K562 (cell line): ENCODE measurements around the gene VDAC2. TPM values are rescaled to one million over a fixed set of nuclear protein-coding genes. Genes with fewer than 3 reads are reported as not detected.

Source experiments
- BRCA1 ChIP-seq, 2 experiments: fragments of 450-650 bp in 1 of 2; sonication (generic) in 1 of 2; formaldehyde crosslinking in 1 of 2; IDR thresholded peaks; 2 replicates each; pipeline versions ENCODE4 v1.5.0 to v1.6.1; 2017 to 2020; ENCODE audit warnings: mild to moderate bottlenecking in 1 of 2, missing genetic modification reagents in 1 of 2
- CBFB ChIP-seq: sonication (generic); formaldehyde crosslinking; IDR thresholded peaks from 2 replicates; pipeline ENCODE4 v1.4.0; 2020; ENCODE audit warnings: mild to moderate bottlenecking, missing genetic modification reagents
- CXXC5 ChIP-seq: fragments of 250-450 bp; sonication (Bioruptor Pico); IDR thresholded peaks from 2 replicates; pipeline ENCODE4 v1.8.0; 2022; ENCODE audit warnings: inconsistent platforms, mild to moderate bottlenecking, moderate library complexity
- DNMT1 ChIP-seq: fragments of 450-650 bp; IDR thresholded peaks from 2 replicates; pipeline ENCODE4 v1.6.1; 2016; ENCODE audit warnings: antibody characterized with exemption, mild to moderate bottlenecking
- FOXP1 ChIP-seq: sonication (generic); formaldehyde crosslinking; IDR thresholded peaks from 2 replicates; pipeline ENCODE4 v1.8.0; 2022; ENCODE audit warnings: mild to moderate bottlenecking, missing genetic modification reagents
- KDM5B ChIP-seq: fragments of 200-600 bp; sonication (generic); IDR thresholded peaks from 2 replicates; pipeline ENCODE4 v1.6.1; 2012; ENCODE audit warnings: low read depth, mild to moderate bottlenecking, moderate library complexity, low read length, control low read depth, inconsistent platforms; ENCODE audit not compliant: insufficient replicate concordance
- LCOR ChIP-seq: sonication (generic); formaldehyde crosslinking; IDR thresholded peaks from 2 replicates; pipeline ENCODE4 v1.8.0; 2022; ENCODE audit warnings: mild to moderate bottlenecking, missing genetic modification reagents
- RBBP5 ChIP-seq: fragments of 200-600 bp; sonication (generic); IDR thresholded peaks from 2 replicates; pipeline ENCODE4 v1.6.1; 2012; ENCODE audit warnings: borderline replicate concordance, mild to moderate bottlenecking, low read length, control low read depth, inconsistent platforms; ENCODE audit not compliant: insufficient read depth, poor library complexity, severe bottlenecking
- RFX1 ChIP-seq: fragments of 450-650 bp; IDR thresholded peaks from 2 replicates; pipeline ENCODE4 v1.6.1; 2016; ENCODE audit warnings: mild to moderate bottlenecking, moderate library complexity
- SRF ChIP-seq, 2 experiments: fragments of 250-450, 450-650 bp in 1 of 2; sonication (Bioruptor Pico) in 1 of 2; sonication (generic) in 1 of 2; formaldehyde crosslinking; IDR thresholded peaks; 2 replicates each; pipeline versions ENCODE4 v1.5.0 to v1.5.1; 2020 to 2022; ENCODE audit warnings: mild to moderate bottlenecking in 1 of 2, missing genetic modification reagents in 1 of 2
- TAF1 ChIP-seq: IDR thresholded peaks from 2 replicates; pipeline ENCODE4 v1.6.1; 2011; ENCODE audit warnings: mild to moderate bottlenecking, low read length, moderate library complexity; ENCODE audit not compliant: insufficient read depth, control insufficient read depth, severe bottlenecking; ENCODE audit errors: extremely low read depth
- THRB ChIP-seq: fragments of 450-650 bp; formaldehyde crosslinking; conservative IDR thresholded peaks from 2 replicates; pipeline ENCODE4 v1.4.0; 2022; ENCODE audit warnings: mild to moderate bottlenecking, missing genetic modification characterization
- U2AF1 ChIP-seq: fragments of 200-400 bp; formaldehyde crosslinking; optimal IDR thresholded peaks from 2 replicates; pipeline ENCODE3; 2017; ENCODE audit warnings: mild to moderate bottlenecking, low read depth, low read length, moderate library complexity
- polyA plus RNA-seq, 8 experiments: library from polyadenylated mRNA; depleted of rRNA in 4 of 8; stranded (reverse) in 5 of 8; unstranded in 3 of 8; fragments of >200 nt; fragmentation: Nextera tagmentation in 2 of 8; fragmentation: Illumina TruSeq in 1 of 8; extraction: Ambion mirVana in 2 of 8; extraction: Trizol in 1 of 8; gene quantifications; 2 replicates each; pipeline versions ENCODE4 v1.2.1 to v1.2.3, GENCODE V29; 2011 to 2014; ENCODE audit warnings: inconsistent platforms in 1 of 8, missing spikeins in 1 of 8
- total RNA-seq, 7 experiments: library from RNA; depleted of rRNA in 6 of 7; stranded (reverse); fragments of >200 nt in 6 of 7; fragmentation: Illumina TruSeq in 2 of 7; extraction: Trizol in 2 of 7; gene quantifications; 2 replicates each; pipeline versions ENCODE4 v1.2.1 to v1.2.3, GENCODE V29; 2011 to 2021; ENCODE audit warnings: low replicate concordance in 1 of 7
- TF ChIP-seq, protein P1 (sequence below), 2 experiments: fragments of 450-650 bp in 1 of 2; sonication (generic) in 1 of 2; formaldehyde crosslinking in 1 of 2; IDR thresholded peaks in 1 of 2; conservative IDR thresholded peaks in 1 of 2; 2 replicates each; pipeline versions ENCODE4 v1.6.1 to v1.8.1; 2016 to 2023; ENCODE audit warnings: mild to moderate bottlenecking in 2 of 2, moderate library complexity in 2 of 2, inconsistent platforms in 1 of 2, missing genetic modification reagents in 1 of 2
- TF ChIP-seq, protein P2 (sequence below): sonication (generic); formaldehyde crosslinking; IDR thresholded peaks from 2 replicates; pipeline ENCODE4 v1.8.1; 2023; ENCODE audit warnings: missing genetic modification reagents, mild to moderate bottlenecking, borderline replicate concordance

Gene VDAC2
- total and polyA plus RNA-seq, 9 of the 15 experiments (the other 6 are each of a cell fraction or from before 2014, with no cell fraction given): 139 to 450 (median 250) TPM

GRCh38 chr10:75234683-75235374 lies 24.2 kb downstream of the VDAC2 start (continued):
- no peak for TF ChIP-seq RFX1
- peak; percentile 54; the same call in 1 of the 2 replicates for TF ChIP-seq CXXC5 (CRISPR knock-in tag)
- TF ChIP-seq THRB (CRISPR knock-in tag): no peak
- 0 out of 2 replicates have a peak, but pooled peaks have one; percentile 31 for TF ChIP-seq LCOR
- peak; percentile 86 for TF ChIP-seq U2AF1
- peak; percentile 78 for TF ChIP-seq CBFB (CRISPR knock-in tag)
- TF ChIP-seq, protein P1, sequence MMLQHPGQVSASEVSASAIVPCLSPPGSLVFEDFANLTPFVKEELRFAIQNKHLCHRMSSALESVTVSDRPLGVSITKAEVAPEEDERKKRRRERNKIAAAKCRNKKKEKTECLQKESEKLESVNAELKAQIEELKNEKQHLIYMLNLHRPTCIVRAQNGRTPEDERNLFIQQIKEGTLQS (IDR thresholded peaks at IDR 0.05): no peak
- TF ChIP-seq, protein P1 (CRISPR knock-in tag; conservative IDR thresholded peaks at IDR 0.05): 0 out of 2 replicates have a peak, but pooled peaks have one; percentile 39
- TF ChIP-seq DNMT1: no peak
- TF ChIP-seq TAF1: peak; percentile 37
- TF ChIP-seq SRF (CRISPR knock-in tag; IDR thresholded peaks at IDR 0.05): no peak
- TF ChIP-seq, protein P2, sequence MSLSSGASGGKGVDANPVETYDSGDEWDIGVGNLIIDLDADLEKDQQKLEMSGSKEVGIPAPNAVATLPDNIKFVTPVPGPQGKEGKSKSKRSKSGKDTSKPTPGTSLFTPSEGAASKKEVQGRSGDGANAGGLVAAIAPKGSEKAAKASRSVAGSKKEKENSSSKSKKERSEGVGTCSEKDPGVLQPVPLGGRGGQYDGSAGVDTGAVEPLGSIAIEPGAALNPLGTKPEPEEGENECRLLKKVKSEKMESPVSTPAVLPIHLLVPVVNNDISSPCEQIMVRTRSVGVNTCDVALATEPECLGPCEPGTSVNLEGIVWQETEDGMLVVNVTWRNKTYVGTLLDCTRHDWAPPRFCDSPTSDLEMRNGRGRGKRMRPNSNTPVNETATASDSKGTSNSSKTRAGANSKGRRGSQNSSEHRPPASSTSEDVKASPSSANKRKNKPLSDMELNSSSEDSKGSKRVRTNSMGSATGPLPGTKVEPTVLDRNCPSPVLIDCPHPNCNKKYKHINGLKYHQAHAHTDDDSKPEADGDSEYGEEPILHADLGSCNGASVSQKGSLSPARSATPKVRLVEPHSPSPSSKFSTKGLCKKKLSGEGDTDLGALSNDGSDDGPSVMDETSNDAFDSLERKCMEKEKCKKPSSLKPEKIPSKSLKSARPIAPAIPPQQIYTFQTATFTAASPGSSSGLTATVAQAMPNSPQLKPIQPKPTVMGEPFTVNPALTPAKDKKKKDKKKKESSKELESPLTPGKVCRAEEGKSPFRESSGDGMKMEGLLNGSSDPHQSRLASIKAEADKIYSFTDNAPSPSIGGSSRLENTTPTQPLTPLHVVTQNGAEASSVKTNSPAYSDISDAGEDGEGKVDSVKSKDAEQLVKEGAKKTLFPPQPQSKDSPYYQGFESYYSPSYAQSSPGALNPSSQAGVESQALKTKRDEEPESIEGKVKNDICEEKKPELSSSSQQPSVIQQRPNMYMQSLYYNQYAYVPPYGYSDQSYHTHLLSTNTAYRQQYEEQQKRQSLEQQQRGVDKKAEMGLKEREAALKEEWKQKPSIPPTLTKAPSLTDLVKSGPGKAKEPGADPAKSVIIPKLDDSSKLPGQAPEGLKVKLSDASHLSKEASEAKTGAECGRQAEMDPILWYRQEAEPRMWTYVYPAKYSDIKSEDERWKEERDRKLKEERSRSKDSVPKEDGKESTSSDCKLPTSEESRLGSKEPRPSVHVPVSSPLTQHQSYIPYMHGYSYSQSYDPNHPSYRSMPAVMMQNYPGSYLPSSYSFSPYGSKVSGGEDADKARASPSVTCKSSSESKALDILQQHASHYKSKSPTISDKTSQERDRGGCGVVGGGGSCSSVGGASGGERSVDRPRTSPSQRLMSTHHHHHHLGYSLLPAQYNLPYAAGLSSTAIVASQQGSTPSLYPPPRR (CRISPR knock-in tag): peak; percentile 19; the same call in 1 of the 2 replicates
- peak; percentile 55 for TF ChIP-seq KDM5B
- no peak for TF ChIP-seq BRCA1 (IDR thresholded peaks at IDR 0.05)
- 0 out of 2 replicates have a peak, but pooled peaks have one; percentile 25 for TF ChIP-seq BRCA1 (CRISPR knock-in tag; IDR thresholded peaks at IDR 0.05)
- TF ChIP-seq RBBP5: peak; percentile 60
- TF ChIP-seq FOXP1 (CRISPR knock-in tag): peak; percentile 54; the same call in 1 of the 2 replicates
